ENCODE data around the gene PHF2.

The PHF2 gene

GRCh38 chr9:93701494-93702218 lies 125.3 kb downstream of the PHF2 start:
- DNase-seq (ENCODE audit: low read depth), result no peak

- no peak for DNase-seq (ENCODE audit: low read depth)
Observed at GRCh38 chr9:93702261-93702660, 125.9 kb downstream of the PHF2 start.

GRCh38 chr9:93708289-93708986 lies 132.1 kb downstream of the PHF2 start:
- no peak for DNase-seq (ENCODE audit: low read depth)

GRCh38 chr9:93708987-93709302 lies 132.6 kb downstream of the PHF2 start:
- no peak for DNase-seq (ENCODE audit: low read depth)

GRCh38 chr9:93709600-93710369 lies 133.4 kb downstream of the PHF2 start:
- no peak for DNase-seq (ENCODE audit: low read depth)

GRCh38 chr9:93710370-93710723 lies 134.0 kb downstream of the PHF2 start:
- no peak for DNase-seq (ENCODE audit: low read depth)

GRCh38 chr9:93711002-93711401 lies 134.6 kb downstream of the PHF2 start:
- DNase-seq (ENCODE audit: low read depth), result no peak

GRCh38 chr9:93712896-93713295 lies 136.5 kb downstream of the PHF2 start:
- no peak for DNase-seq (ENCODE audit: low read depth)

GRCh38 chr9:93713716-93714115 lies 137.3 kb downstream of the PHF2 start:
- DNase-seq (ENCODE audit: low read depth), result no peak

GRCh38 chr9:93721417-93721965 lies 145.1 kb downstream of the PHF2 start:
- no peak for DNase-seq (ENCODE audit: low read depth)

- DNase-seq (ENCODE audit: low read depth), result no peak
Observed at GRCh38 chr9:93724852-93725251, 148.5 kb downstream of the PHF2 start.

- no peak for DNase-seq (ENCODE audit: low read depth)
Observed at GRCh38 chr9:93725382-93725781, 149.0 kb downstream of the PHF2 start.

- no peak for DNase-seq (ENCODE audit: low read depth)
Observed at GRCh38 chr9:93726147-93726546, 149.8 kb downstream of the PHF2 start.
